Activated CD4-positive, alpha-beta memory T cell treated with anti-CD3 and anti-CD28 coated beads for 36 hours (primary cell): ENCODE measurements around the gene KIF3A. TPM values are rescaled to one million over a fixed set of nuclear protein-coding genes. Genes with fewer than 3 reads are reported as not detected.

Experiments
- CTCF ChIA-PET: fragments of 350-600 bp; sonication (Branson Sonifier 250); formaldehyde crosslinking; loops from one replicate; lab custom pipeline; 2021; ENCODE audit warnings: antibody characterized with exemption, inconsistent platforms; lab: Charles Lee
- POLR2A ChIA-PET: fragments of 350-600 bp; sonication (Branson Sonifier 250); formaldehyde crosslinking; loops from one replicate; lab custom pipeline; 2021; ENCODE audit warnings: antibody characterized with exemption; lab: Charles Lee
- DNase-seq: peaks from one replicate; pipeline ENCODE4 v3.0.0-alpha.2; 2020
- H3K27ac Mint-ChIP-seq: one replicate; pipeline ENCODE4 v1.8.0; 2021; ENCODE audit warnings: mixed read lengths
- H3K27me3 Mint-ChIP-seq: one replicate; pipeline ENCODE4 v1.8.0; 2021; ENCODE audit warnings: mixed read lengths
- H3K36me3 Mint-ChIP-seq: one replicate; pipeline ENCODE4 v1.8.0; 2021; ENCODE audit warnings: mixed read lengths
- H3K4me1 Mint-ChIP-seq: one replicate; pipeline ENCODE4 v1.8.0; 2021; ENCODE audit warnings: low read depth, mixed read lengths
- H3K4me3 Mint-ChIP-seq: one replicate; pipeline ENCODE4 v1.8.0; 2021; ENCODE audit warnings: mild to moderate bottlenecking, mixed read lengths
- H3K9me3 Mint-ChIP-seq: one replicate; pipeline ENCODE4 v1.8.0; 2021; ENCODE audit warnings: mixed read lengths
- intact Hi-C: fragments of 100-400 bp; cut with micrococcal nuclease; formaldehyde crosslinking; loops from one replicate; pipeline ENCODE4 v1.15.1; 2023
- total RNA-seq, 2 experiments: library from RNA; stranded (reverse); gene quantifications; one replicate each; pipeline ENCODE4 v1.2.3, GENCODE V29; 2021

Gene KIF3A
- total RNA-seq, 2 experiments from 2014 or later, result 12.1 to 16.1 TPM

- H3K4me1 Mint-ChIP-seq, result peaks cover 17% of the 10 kb centered on the region
- no peaks in the 10 kb centered on the region for H3K27me3 Mint-ChIP-seq
These were observed 56.4 kb downstream of the KIF3A start for GRCh38 chr5:132680780-132681475.

GRCh38 chr5:132679717-132680380 lies 57.5 kb downstream of the KIF3A start:
- Mint-ChIP-seq H3K4me1 (peaks cover 21% of the 10 kb centered on the region), H3K27ac (no peak overlapping the region), H3K36me3 (no peaks in the 10 kb centered on the region), H3K27me3 (no peaks in the 10 kb centered on the region), H3K9me3 (no peaks in the 10 kb centered on the region), H3K4me3 (no peak overlapping the region)
- POLR2A ChIA-PET, result no interaction called here
- intact Hi-C loops, result no loop called here
- DNase-seq, result no peak
- CTCF ChIA-PET, result interaction anchor here (1.2 kb wide), 1 partner anchor 407 kb away, joined by 4 read pairs; no protein-coding TSS in a partner anchor

More at GRCh38 chr5:132680780-132681475, 56.4 kb downstream of the KIF3A start:
- no peak overlapping the region for H3K4me3 Mint-ChIP-seq
- no peak overlapping the region for H3K27ac Mint-ChIP-seq
- no peaks in the 10 kb centered on the region for H3K36me3 Mint-ChIP-seq
- ChIA-PET CTCF (no interaction called here), POLR2A (no interaction called here)
- no peaks in the 10 kb centered on the region for H3K9me3 Mint-ChIP-seq
- no peak for DNase-seq
- intact Hi-C loops, result no loop called here

GRCh38 chr5:132679166-132679565 lies 58.2 kb downstream of the KIF3A start:
- POLR2A ChIA-PET, result no interaction called here
- DNase-seq, result no peak
- intact Hi-C loops, result no loop called here
- no peaks in the 10 kb centered on the region for H3K9me3 Mint-ChIP-seq
- no peaks in the 10 kb centered on the region for H3K27me3 Mint-ChIP-seq
- no peak overlapping the region for H3K27ac Mint-ChIP-seq
- H3K4me1 Mint-ChIP-seq, result peaks cover 19% of the 10 kb centered on the region
- H3K4me3 Mint-ChIP-seq, result no peak overlapping the region
- no peaks in the 10 kb centered on the region for H3K36me3 Mint-ChIP-seq
- CTCF ChIA-PET, result interaction anchor here (1.2 kb wide), 1 partner anchor 406 kb away, joined by 4 read pairs; no protein-coding TSS in a partner anchor

GRCh38 chr5:132678735-132679134 lies 58.6 kb downstream of the KIF3A start:
- H3K4me1 Mint-ChIP-seq, result peaks cover 23% of the 10 kb centered on the region
- no peak overlapping the region for H3K27ac Mint-ChIP-seq
- H3K9me3 Mint-ChIP-seq, result no peaks in the 10 kb centered on the region
- H3K36me3 Mint-ChIP-seq, result no peaks in the 10 kb centered on the region
- POLR2A ChIA-PET, result interaction anchor here (0.6 kb wide), 1 partner anchor 48 kb away, joined by 4 read pairs; no protein-coding TSS in a partner anchor
- no peak overlapping the region for H3K4me3 Mint-ChIP-seq
- intact Hi-C loops, result no loop called here
- CTCF ChIA-PET, result interaction anchor here (1.2 kb wide), 1 partner anchor 406 kb away, joined by 4 read pairs; no protein-coding TSS in a partner anchor
- no peaks in the 10 kb centered on the region for H3K27me3 Mint-ChIP-seq
- DNase-seq, result no peak

DNA sequence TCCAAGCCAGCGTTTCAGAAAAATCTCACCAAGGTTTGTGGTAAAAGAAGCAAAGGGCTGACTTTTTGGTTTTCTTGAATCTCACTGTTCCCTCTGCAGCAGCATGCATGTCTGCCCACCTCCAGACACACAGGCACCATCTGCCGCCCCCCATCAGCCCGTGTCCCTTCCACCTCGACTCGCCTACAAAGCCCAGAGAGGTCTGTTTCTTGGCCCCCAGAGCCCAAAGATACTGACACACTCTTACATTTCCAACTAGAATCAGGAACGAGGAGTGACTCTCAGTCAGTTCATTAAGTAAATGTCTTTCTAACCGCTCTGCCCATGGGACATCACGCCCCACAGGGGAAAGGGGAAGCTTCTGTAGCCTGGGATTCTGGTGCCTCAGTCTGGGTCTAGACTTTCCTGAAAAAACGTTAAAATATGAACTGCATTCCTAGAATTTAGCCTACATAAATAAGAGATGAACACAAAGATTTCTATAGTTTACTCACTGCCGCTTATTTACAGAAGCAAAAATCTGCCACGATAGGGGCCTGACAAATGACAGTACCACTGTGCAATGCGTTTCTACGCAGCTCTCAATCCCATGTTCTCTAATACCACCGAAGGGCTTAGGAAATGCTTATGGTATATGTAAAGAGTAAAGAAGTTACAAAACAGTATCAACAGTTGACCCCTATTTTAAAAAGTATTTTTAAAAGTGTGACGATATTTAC lies 59.5 kb downstream of the KIF3A start:
- Mint-ChIP-seq H3K4me1 (peaks cover 27% of the 10 kb centered on the region), H3K27ac (no peak overlapping the region), H3K36me3 (no peaks in the 10 kb centered on the region), H3K4me3 (no peak overlapping the region), H3K27me3 (no peaks in the 10 kb centered on the region), H3K9me3 (no peaks in the 10 kb centered on the region)
- intact Hi-C loops, result no loop called here
- POLR2A ChIA-PET, result interaction anchor here (0.6 kb wide), 1 partner anchor 47 kb away, joined by 4 read pairs; no protein-coding TSS in a partner anchor
- CTCF ChIA-PET, result no interaction called here
- no peak for DNase-seq

DNA sequence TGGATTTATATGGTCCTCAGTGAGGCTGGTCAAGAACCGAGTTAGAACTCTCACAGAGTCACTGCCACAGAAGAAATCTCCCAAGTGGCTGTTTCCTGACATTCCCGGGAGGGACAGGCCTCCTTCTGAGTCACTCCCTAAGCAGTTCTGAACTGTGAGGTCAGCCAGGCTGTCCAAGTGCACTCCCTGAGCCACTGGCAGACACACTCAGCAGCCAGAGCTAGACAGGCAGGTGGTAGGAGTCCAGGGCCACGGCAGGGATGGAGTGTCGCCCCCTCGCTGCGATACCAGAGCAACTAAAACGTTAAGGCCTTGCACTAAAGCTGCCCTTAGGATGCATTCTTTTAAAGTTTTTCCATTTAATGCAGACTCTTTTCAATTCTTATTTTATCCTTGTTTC lies 60.2 kb downstream of the KIF3A start:
- Mint-ChIP-seq H3K27ac (no peak overlapping the region), H3K36me3 (no peaks in the 10 kb centered on the region), H3K9me3 (no peaks in the 10 kb centered on the region), H3K4me3 (no peak overlapping the region), H3K27me3 (no peaks in the 10 kb centered on the region), H3K4me1 (peaks cover 27% of the 10 kb centered on the region)
- intact Hi-C loops, result no loop called here
- no peak for DNase-seq
- POLR2A ChIA-PET, result no interaction called here
- CTCF ChIA-PET, result interaction anchor here (0.5 kb wide), 1 partner anchor 17 kb away, joined by 3 read pairs; no protein-coding TSS in a partner anchor

GRCh38 chr5:132675936-132676689 lies 61.2 kb downstream of the KIF3A start:
- H3K4me3 Mint-ChIP-seq, result no peak overlapping the region
- intact Hi-C loops, result loop anchor here (1.0 kb wide), 1 partner anchor 38 kb away; no protein-coding TSS in a partner anchor
- no peak overlapping the region for H3K27ac Mint-ChIP-seq
- H3K36me3 Mint-ChIP-seq, result no peaks in the 10 kb centered on the region
- H3K9me3 Mint-ChIP-seq, result no peaks in the 10 kb centered on the region
- POLR2A ChIA-PET, result interaction anchor here (0.6 to 1.8 kb wide), 4 partner anchors 12 to 171 kb away, joined by 3 to 12 read pairs (median 4); no protein-coding TSS in a partner anchor
- no peak for DNase-seq
- no peaks in the 10 kb centered on the region for H3K27me3 Mint-ChIP-seq
- CTCF ChIA-PET, result interaction anchor here (0.8 to 1.9 kb wide), 3 partner anchors 14 to 144 kb away, joined by 3 to 11 read pairs (median 5); no protein-coding TSS in a partner anchor
- H3K4me1 Mint-ChIP-seq, result peaks cover 27% of the 10 kb centered on the region

- CTCF ChIA-PET, result interaction anchor here (0.7 to 1.9 kb wide), 7 partner anchors 11 to 145 kb away, joined by 3 to 11 read pairs (median 3); no protein-coding TSS in a partner anchor
- no peaks in the 10 kb centered on the region for H3K9me3 Mint-ChIP-seq
- intact Hi-C loops, result loop anchor here (1.0 kb wide), 5 partner anchors 12 to 39 kb away; no protein-coding TSS in a partner anchor
- POLR2A ChIA-PET, result interaction anchor here (0.8 to 2.7 kb wide), 8 partner anchors 11 to 170 kb away, joined by 3 to 17 read pairs (median 4); partner anchors contain the start of gene RAD50
- no peaks in the 10 kb centered on the region for H3K36me3 Mint-ChIP-seq
- H3K4me3 Mint-ChIP-seq, result peak overlapping the region; percentile 28
- peaks cover 27% of the 10 kb centered on the region for H3K4me1 Mint-ChIP-seq
- H3K27ac Mint-ChIP-seq, result peak overlapping the region; percentile 73
- H3K27me3 Mint-ChIP-seq, result no peaks in the 10 kb centered on the region
- DNase-seq, result no peak
These were observed 62.5 kb downstream of the KIF3A start for GRCh38 chr5:132674671-132675506.

DNA sequence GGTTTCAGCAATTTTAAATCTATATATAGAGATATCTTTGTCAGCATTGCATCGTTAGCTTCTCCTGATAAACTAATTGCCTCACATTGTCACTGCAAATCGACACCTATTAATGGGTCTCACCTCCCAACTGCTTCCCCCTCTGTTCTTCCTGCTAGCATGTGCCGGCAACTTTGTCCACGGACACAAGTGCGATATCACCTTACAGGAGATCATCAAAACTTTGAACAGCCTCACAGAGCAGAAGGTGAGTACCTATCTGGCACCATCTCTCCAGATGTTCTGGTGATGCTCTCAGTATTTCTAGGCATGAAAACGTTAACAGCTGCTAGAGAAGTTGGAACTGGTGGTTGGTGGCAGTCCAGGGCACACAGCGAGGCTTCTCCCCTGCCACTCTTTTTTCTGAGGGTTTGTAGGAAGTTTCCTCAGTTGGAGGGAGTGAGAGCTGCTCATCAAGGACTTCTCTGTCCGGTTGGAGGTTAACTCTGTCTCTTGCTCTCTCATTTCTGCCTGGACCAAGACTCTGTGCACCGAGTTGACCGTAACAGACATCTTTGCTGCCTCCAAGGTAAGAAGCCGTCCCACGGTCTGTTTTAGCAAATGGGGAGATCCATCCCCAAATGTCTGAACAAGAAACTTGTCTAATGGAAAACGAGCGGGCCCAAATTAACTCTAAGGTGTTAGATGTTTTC lies 63.3 kb downstream of the KIF3A start, which contains the start of gene IL4:
Gene IL4, plus strand, starts transcription at position 51 of the 692 bp plus-strand sequence. Its CDS starts 62 bp downstream, at position 113.
- no peak for DNase-seq
- POLR2A ChIA-PET, result interaction anchor here (0.8 to 2.7 kb wide), 6 partner anchors 10 to 128 kb away, joined by 3 to 17 read pairs (median 5); partner anchors contain the start of gene RAD50
- H3K9me3 Mint-ChIP-seq, result no peaks in the 10 kb centered on the region

GRCh38 chr5:132673488-132673887 lies 63.9 kb downstream of the KIF3A start:
- no peaks in the 10 kb centered on the region for H3K27me3 Mint-ChIP-seq
- CTCF ChIA-PET, result interaction anchor here (0.9 kb wide), 1 partner anchor 11 kb away, joined by 3 read pairs; no protein-coding TSS in a partner anchor
- no peak overlapping the region for H3K4me3 Mint-ChIP-seq
- POLR2A ChIA-PET, result interaction anchor here (0.6 to 2.7 kb wide), 2 partner anchors 10 to 33 kb away, joined by 3 to 17 read pairs; no protein-coding TSS in a partner anchor
- no peaks in the 10 kb centered on the region for H3K36me3 Mint-ChIP-seq
- no peak for DNase-seq
- peaks cover 27% of the 10 kb centered on the region for H3K4me1 Mint-ChIP-seq
- intact Hi-C loops, result no loop called here
- no peak overlapping the region for H3K27ac Mint-ChIP-seq
- H3K9me3 Mint-ChIP-seq, result no peaks in the 10 kb centered on the region

More for the DNA sequence above, 63.3 kb downstream of the KIF3A start, which contains the start of gene IL4:
- Mint-ChIP-seq H3K4me3 (peak within 1 kb of the TSS; percentile 44), H3K27me3 (no peaks in the 10 kb centered on the region), H3K4me1 (peaks cover 27% of the 10 kb centered on the region), H3K27ac (peak within 1 kb of the TSS; percentile 73), H3K36me3 (no peaks in the 10 kb centered on the region)
- intact Hi-C loops, result loop anchor here (1.0 kb wide), 4 partner anchors 11 to 38 kb away; no protein-coding TSS in a partner anchor
- CTCF ChIA-PET, result interaction anchor here (0.8 to 1.9 kb wide), 6 partner anchors 10 to 146 kb away, joined by 3 to 11 read pairs (median 3); no protein-coding TSS in a partner anchor
